ENCODE measurements around the gene TFEB. TPM values are rescaled to one million over a fixed set of nuclear protein-coding genes. Genes with fewer than 3 reads are reported as not detected.

Gene TFEB
- total RNA-seq = 1 to 10 TPM; 1.7 to 2.8 TPM

GRCh38 chr6:41735427-41736185 lies at the start of gene TFEB:
TSS of gene TFEB (minus strand) at chr6:41735608. CDS start at chr6:41691213, 44,395 bp downstream.

GRCh38 chr6:41780551-41781365 lies 45.4 kb upstream of the TFEB start, which contains the start of gene PRICKLE4:
TSS of gene PRICKLE4 (plus strand) at chr6:41780782. CDS start at chr6:41783474, 2,692 bp downstream.

GRCh38 chr6:41779788-41780550 lies 44.6 kb upstream of the TFEB start, which contains the start of gene FRS3:
TSS of gene FRS3 (minus strand) at chr6:41779900. CDS start at chr6:41776987, 2,913 bp downstream.

GRCh38 chr6:41747256-41748101 lies 12.1 kb upstream of the TFEB start, which contains the start of gene PGC:
TSS of gene PGC (minus strand) at chr6:41747397. CDS start at chr6:41747334, 63 bp downstream.

GRCh38 chr6:41638002-41638934 lies 97.1 kb downstream of the TFEB start, which contains the start of gene MDFI:
TSS of gene MDFI (plus strand) at chr6:41638468. CDS start at chr6:41638750, 282 bp downstream.

Small RNAs within 50 kb of the gene (small RNA-seq; reads per million reads assigned to genes)
- gene AL365205.3 = 0 reads per million in 2 donors

Other genes starting within 250 kb of the TFEB start
- gene FOXP4, start 189.2 kb downstream of the TFEB start, total RNA-seq = 1 to 10 TPM; 2.8 to 3.7 TPM
- under 1 TPM in 1 of 2 donors, not detected in 1; 0.67 TPM for gene MDFI, start 97.1 kb downstream of the TFEB start, total RNA-seq
- gene PGC, start 11.8 kb upstream of the TFEB start, total RNA-seq = not detected
- gene FRS3, start 44.3 kb upstream of the TFEB start, total RNA-seq = 1 to 10 TPM in 1 of 2 donors, under 1 TPM in 1; 1.00 to 1.7 TPM
- under 1 TPM in 1 of 2 donors, not detected in 1; 0.34 TPM for gene PRICKLE4, start 45.2 kb upstream of the TFEB start, total RNA-seq
- gene TOMM6, start 52.1 kb upstream of the TFEB start, total RNA-seq = 10 to 100 TPM; 72.6 to 97.6 TPM
- 1 to 10 TPM; 2.7 to 2.8 TPM for gene USP49, start 159.8 kb upstream of the TFEB start, total RNA-seq
- 10 to 100 TPM; 17.2 to 29.0 TPM for gene MED20, start 185.5 kb upstream of the TFEB start, total RNA-seq
- gene BYSL, start 185.9 kb upstream of the TFEB start, total RNA-seq = 10 to 100 TPM; 18.2 to 39.3 TPM
- gene CCND3, start 206.2 kb upstream of the TFEB start, total RNA-seq = 10 to 100 TPM; 63.0 to 92.6 TPM

Data from melanocyte of skin (primary cell).